Astrocyte of the hippocampus (primary cell): ENCODE results near the gene FNBP1.

Source experiments
- DNase-seq: peaks from one replicate; pipeline ENCODE4 v3.0.0; 2011; ENCODE audit warnings: low read depth, low spot score

FNBP1 gene

DNA sequence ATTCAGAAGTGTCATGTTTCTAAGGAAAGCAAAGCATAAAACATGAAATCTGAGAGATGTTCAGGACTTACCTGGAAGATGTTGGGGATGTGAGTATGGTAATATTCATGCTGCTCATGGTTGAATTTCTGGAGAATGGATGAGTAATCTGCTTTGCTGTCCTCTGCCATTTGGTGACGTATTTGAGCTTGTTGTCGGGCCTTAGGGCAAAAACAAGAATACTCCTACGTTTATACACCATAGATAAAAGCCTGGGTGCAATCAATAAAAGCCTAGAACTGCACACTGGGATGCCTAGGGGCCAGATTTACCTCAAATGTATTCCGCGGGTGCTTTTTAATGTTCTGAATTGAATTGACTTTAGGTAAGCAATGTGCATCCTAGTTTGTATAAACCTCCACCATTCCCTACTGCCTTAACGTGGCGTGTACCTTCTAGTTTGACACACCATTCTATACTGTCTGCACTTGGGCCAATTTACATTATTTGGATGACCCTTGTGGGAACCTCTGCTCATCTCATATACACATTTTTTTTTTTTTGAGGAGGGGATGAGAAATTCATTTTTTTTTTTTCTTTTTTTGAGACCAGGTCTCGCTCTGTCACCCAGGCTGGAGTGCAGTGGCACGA, 113.4 kb downstream of the FNBP1 start:
- DNase-seq: no peak

- no peak for DNase-seq
Measured at GRCh38 chr9:129923589-129923988, 119.4 kb downstream of the FNBP1 start.

GRCh38 chr9:129921905-129922304, 121.1 kb downstream of the FNBP1 start:
- DNase-seq: no peak

- DNase-seq: no peak
Measured at GRCh38 chr9:129919841-129920240, 123.1 kb downstream of the FNBP1 start.

GRCh38 chr9:129919277-129919676, 123.7 kb downstream of the FNBP1 start:
- DNase-seq: no peak

GRCh38 chr9:129918296-129918950, 124.6 kb downstream of the FNBP1 start:
- no peak for DNase-seq

GRCh38 chr9:129916707-129917106, 126.3 kb downstream of the FNBP1 start:
- DNase-seq: no peak

GRCh38 chr9:129914051-129914450, 128.9 kb downstream of the FNBP1 start:
- DNase-seq: no peak

- peak; percentile 97 for DNase-seq
Measured at GRCh38 chr9:129910628-129911567, 132.1 kb downstream of the FNBP1 start.

DNA sequence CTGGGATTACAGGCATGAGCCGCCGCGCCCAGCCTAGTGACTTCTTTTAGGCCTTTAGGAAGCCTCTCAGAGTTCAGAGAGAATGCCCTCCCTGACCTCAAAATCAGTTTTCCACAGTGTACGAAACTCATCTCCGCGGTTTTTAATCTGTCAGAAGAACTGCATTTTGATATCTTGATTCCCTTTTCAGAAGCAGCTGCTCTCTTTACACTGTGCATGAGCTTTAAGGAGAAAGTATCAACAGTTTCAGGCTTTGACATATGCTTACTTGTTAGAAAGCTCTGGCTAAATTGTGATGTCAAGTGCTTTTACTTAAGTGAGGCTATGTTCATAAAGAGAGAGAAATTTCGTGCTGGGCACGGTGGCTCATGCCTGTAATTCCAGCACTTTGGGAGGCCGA, 133.1 kb downstream of the FNBP1 start:
- no peak for DNase-seq

DNA sequence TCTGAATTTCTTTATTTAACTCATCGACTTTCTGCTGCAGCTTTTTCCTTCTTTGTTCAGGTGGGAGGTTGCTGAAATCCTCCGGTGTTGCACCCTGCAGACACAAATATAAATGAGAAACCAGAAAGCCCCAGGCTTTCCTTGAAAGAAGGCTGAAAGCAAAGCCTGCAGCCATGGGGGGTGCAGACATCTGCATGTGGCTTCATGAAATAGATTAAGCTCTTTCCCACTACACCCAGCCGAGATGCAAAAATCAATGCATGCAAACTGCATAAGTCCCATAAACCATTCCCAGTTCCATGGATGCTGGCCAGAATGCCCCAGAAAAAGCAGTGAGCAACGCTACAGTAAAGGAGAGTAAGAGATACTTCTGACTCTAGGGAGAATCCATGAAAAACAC, 134.1 kb downstream of the FNBP1 start:
- DNase-seq: no peak

GRCh38 chr9:129907201-129907600, 135.8 kb downstream of the FNBP1 start:
- no peak for DNase-seq

- no peak for DNase-seq
Measured at GRCh38 chr9:129906298-129906697, 136.7 kb downstream of the FNBP1 start.

DNA sequence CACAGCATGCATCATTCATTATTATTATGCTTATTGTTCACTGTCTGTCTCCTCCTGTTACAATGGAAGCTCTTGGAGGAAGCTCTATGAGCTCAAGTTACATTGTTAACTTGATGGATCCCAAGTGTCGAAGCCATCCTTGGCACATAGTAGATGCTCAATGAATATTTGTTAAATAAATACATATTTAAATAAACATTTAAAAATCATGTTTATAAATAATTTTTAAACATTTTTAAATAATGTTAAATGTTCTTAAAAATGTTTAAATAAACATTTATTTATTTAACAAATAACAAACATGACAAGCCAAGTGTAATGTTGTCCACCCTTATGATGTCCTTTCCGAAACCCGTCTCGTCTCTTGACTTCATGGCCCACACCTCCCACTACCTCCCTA, 138.3 kb downstream of the FNBP1 start:
- no peak for DNase-seq

DNA sequence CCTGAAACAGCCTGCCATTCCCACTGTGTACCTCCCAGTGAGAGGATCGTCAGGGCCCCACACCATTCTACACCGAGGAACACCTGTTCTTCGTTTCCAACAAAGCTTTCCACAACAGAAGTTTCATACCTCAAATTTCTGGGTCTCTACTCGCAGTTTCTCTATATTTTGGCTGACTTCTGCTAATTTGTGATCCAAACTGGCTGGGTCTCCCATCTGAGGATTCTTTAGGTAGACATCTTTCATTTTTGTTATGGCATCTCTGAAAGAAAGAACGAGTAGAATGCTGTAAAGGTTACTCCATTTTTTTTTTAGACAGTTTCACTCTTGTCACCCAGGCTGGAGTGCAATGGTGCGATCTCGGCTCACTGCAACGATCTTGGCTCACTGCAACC, 140.3 kb downstream of the FNBP1 start:
- DNase-seq: no peak

DNA sequence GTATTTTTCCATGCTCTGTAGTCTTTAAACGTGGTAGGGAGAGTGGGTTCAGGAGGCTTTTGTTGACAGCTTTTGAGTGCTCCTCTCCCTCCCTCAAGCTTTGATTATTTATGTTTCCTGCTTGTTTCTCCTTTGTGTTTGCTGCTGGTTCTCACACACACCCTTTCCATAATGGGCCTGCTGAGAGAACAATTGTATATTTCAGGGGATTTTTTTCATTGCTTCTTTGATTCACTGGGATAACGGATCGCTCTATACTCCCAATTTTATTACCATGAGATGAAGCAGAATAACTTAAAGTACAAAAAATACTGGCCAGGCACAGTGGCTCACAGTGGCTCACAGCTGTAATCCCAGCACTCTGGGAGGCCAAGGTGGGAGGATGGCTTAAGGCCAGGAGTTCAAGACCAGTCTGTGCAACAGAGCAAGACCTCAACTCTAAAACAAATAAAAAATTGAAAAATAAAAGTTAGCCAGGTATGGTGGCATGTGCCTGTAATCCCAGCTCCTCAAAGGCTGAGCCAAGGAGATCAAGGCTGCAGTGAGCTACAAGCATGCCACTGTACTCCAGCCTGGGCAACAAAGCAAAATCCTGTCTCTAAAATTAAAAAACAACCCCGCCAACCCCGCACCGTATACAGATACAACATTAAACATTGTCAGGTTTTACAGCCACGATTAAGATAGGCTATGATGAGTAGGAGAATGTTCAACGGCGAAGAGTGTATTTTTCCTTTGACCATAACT, 140.8 kb downstream of the FNBP1 start:
- DNase-seq: no peak

- DNase-seq: no peak
Measured at GRCh38 chr9:129900263-129901027, 142.5 kb downstream of the FNBP1 start.

DNA sequence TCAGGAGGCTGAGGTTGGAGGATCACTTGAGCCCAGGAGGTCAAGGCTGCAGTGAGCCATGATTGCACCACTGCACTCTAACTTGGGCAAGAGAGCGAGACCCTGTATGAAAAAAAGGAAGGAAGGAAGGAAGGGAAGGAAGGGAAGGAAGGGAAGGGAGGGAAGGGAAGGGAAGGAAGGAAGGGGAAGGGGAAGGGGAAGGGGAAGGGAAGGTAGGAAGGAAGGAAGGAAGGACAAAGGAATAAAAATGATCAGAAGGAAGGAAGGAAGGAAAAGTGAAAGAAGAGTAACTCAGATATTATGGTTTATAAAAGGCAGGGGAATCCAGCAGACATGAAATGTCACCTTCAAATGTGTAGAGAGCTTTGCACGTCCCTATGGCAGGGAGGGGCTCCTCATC, 143.4 kb downstream of the FNBP1 start:
- DNase-seq: no peak

GRCh38 chr9:129898185-129898584, 144.8 kb downstream of the FNBP1 start:
- DNase-seq: no peak

DNA sequence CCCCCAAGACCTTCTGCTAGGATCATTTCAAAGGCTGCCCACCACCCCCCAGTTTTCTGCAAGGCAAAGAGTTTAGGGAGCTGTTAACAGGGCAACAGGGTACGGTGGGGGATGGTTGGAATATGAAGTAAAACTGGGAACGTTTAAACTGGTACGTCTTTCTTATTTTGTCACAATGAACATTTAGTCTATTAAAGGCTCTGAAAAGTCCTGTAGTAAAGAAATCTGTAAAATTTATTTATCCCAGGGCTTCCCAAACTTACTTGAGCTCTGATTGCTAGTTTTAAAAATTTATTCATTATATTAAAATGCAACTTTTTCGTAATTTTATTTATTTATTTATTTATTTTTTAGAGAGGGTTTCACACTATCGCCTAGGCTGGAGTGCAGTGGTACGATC, 145.7 kb downstream of the FNBP1 start:
- no peak for DNase-seq
